GM21723 (cell line): ENCODE results near the gene MSI2.

Experiments
- ATAC-seq: cut with Tn5 transposase; IDR thresholded peaks from one replicate; pipeline ENCODE4 v1.9.1; 2021; ENCODE audit warnings: mild to moderate bottlenecking, moderate library complexity; ENCODE audit not compliant: unreplicated experiment

The MSI2 gene

GRCh38 chr17:57559634-57560318, 303.5 kb downstream of the MSI2 start:
- ATAC-seq = no peak

GRCh38 chr17:57560319-57560705, 304.0 kb downstream of the MSI2 start:
- ATAC-seq = no peak

- ATAC-seq = no peak
Observed at GRCh38 chr17:57561072-57561861, 304.9 kb downstream of the MSI2 start.

DNA sequence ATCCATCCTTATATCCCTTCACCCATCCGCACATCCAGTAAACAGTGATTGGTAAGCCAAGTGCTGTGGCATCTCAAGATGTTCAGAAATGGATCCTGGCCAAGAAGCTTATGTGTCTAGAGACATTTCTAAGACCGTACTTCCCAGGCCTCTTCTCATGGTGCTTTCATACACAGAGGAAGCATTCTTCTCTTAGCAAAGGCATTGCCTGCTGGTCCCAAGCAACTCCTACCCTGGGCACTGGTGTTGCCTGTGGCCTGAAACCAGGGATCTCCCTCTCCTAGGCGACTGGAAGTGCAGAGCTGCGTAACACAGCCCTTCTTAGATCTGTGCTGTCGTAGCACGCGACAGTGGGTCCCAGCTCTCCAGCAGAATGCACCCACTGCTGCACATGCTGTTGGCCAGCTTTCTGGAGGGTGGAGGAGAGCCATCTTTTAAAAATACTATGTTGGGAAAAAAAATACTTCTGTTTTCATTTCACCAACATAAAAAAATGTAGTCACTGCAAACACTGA, 305.9 kb downstream of the MSI2 start:
- ATAC-seq = no peak

DNA sequence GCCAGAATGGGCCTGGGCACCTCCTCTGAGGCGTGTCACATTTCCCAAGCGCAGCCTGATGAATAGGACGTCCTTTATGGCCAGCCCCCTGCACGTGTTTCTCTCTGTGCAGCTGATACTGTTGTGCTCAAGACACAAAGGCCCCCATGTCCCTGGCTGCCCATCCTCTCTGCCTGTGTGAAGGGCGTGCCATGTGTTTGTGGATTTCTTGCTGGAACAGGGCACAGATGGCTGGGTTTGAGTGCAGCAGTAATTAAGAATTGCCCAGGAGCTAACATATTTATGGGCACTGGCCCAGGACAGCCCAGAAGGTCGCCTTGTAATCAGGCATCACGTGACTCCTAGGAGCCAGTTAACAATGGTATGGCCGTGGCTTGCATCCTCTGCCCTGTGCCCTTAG, 307.6 kb downstream of the MSI2 start:
- no peak for ATAC-seq

DNA sequence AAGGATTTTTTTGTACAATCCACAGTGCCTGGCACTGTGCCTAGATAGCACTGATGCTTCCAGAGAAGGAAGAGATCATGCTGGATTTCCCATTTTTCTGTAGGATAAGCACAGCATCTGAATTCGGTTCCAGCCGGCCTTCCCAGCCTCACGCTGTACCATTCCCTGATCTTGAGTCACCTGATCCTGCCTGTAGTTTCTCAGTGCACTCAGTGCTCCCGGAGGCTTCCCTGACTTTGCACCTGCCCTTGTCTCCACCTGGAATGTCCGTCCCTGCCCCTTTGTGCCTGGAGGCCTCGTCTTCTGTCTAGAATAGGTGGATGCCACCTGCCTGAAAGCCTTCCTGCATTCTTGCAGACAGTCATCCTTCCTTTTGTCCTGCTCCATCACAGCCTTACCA, 308.9 kb downstream of the MSI2 start:
- no peak for ATAC-seq

GRCh38 chr17:57566721-57567120, 310.4 kb downstream of the MSI2 start:
- ATAC-seq = no peak

- no peak for ATAC-seq
Observed at GRCh38 chr17:57567251-57567650, 310.9 kb downstream of the MSI2 start.

DNA sequence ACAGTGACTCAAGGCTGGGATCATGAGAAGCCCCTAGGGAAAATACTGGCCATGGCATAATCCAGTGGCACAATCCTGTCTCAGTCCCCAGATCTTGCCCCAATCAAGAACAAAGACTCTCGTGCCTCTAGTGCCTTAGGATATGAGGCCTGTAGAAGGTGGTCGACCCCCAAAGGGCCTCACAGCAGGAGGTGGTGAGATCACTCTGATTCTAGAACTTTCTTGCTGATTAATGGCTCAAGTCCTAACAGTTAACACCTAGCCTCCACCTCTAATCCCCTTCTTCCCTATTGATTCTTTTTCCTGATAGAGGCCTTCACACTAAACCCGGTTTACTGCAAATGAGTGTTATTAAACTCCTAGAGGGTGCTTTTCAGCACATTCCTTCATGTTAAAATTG, 312.0 kb downstream of the MSI2 start:
- no peak for ATAC-seq

DNA sequence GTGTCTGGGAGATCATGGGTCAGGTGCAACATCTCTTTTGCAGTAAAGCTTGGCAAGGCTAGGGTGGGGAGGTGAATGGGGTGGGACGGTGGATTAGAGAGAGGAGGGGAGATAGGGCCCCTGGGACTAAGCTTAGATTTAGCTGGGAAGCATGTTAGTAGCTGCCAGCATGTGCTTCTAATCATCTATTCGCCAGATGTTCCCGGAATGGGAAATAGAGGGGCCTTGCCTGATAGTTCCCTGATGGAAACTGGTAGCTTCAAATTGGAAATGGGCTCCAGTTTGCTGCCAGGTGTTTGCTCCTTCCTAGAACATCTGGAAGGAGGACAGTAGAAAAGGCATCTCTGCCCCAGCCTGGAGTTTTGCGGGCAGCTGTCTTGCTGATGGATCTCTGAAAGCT, 312.7 kb downstream of the MSI2 start:
- ATAC-seq = no peak

- no peak for ATAC-seq
Observed at GRCh38 chr17:57569853-57570252, 313.5 kb downstream of the MSI2 start.

DNA sequence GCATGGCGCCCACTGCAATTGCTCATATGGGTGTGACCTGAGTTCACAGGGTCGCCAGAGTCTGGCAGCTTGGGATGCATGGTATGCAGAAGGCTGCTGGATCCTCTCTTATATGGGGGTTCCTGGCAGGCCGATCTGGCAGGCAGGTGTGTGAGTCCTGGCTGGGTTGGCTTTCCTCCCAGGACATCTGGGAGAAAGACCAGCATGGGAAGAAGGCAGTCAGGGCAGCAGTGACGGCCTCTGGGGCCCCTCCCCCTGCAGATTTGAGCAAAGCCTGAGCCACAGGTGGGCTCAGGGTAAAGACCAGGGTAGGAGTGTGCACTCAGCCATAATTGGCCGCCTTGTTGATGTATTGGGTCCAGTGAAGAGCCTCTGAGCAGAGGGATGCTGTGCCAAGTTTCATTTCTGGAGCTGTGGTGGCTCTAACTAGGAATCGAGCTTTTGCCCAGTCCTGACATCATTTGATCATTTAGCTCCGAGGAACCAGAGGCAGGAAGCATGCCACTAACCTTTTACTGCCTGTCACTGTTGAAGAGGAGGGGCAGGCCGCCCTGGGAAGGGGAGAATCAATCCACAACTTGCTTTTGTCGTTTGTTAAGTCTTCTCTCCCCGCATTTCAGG, 314.5 kb downstream of the MSI2 start:
- ATAC-seq = no peak

GRCh38 chr17:57572062-57572461, 315.7 kb downstream of the MSI2 start:
- ATAC-seq = no peak

DNA sequence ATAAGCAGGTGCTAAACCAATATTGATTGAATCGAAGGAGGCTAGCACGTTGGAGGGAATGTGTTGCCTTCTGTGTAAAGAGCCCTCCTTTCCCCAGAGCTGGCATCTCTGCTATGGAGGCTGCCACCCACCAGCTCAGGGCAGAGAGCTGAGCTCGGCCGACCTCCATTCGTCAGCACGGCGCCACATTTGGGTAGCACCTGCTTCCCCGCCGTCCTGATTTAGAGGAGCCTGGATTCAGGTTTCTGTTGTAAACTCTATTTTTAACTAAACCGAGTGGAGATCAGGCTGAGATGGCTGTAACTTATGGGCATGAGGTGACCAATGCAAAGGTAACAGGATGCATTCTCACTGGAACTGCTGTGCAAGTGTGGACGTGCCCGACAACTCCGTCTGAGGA, 316.3 kb downstream of the MSI2 start:
- no peak for ATAC-seq

DNA sequence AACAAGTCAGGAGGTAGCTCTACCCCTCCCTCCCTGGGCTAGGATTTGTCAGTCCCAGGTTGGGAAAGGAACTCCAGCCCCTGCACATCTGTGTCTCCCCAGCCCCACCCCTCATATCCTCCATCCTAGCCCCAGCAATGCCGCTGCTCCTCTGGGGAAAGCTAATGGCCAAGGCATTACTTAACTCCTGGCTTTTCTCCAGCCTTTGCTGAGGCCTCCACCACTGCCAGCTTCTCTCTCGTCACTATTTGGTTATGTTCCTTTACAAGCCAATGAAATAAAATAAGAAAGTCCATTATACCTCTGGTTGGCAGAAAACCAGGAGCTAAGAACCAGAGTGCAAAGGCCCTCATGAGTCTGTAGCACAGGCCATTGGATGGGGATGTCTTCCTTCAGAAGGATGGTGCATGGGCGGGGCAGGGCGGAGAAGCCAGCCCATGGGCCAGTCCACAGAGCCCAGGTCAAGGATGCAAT, 317.8 kb downstream of the MSI2 start:
- no peak for ATAC-seq

DNA sequence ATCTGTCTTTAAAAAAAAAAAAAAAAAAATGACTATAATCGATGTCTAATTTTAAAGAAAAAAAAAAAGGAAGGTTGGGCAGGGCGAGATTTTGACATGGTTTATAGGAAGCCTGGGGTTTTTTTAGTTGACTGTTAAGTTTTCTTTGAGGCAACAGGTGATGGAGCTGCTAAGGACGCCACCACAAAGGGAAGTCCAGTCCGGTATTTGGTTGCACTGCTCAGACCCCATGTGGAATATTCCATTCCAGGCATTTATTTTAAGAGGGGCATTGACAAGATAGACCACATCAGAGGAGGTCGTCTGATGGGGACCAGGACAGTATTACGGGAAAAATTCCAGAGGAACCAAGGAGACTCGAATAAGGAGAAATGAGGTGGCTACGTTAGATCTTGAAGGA, 320.4 kb downstream of the MSI2 start:
- ATAC-seq = no peak

- ATAC-seq = no peak
Observed at GRCh38 chr17:57577751-57578607, 321.7 kb downstream of the MSI2 start.

DNA sequence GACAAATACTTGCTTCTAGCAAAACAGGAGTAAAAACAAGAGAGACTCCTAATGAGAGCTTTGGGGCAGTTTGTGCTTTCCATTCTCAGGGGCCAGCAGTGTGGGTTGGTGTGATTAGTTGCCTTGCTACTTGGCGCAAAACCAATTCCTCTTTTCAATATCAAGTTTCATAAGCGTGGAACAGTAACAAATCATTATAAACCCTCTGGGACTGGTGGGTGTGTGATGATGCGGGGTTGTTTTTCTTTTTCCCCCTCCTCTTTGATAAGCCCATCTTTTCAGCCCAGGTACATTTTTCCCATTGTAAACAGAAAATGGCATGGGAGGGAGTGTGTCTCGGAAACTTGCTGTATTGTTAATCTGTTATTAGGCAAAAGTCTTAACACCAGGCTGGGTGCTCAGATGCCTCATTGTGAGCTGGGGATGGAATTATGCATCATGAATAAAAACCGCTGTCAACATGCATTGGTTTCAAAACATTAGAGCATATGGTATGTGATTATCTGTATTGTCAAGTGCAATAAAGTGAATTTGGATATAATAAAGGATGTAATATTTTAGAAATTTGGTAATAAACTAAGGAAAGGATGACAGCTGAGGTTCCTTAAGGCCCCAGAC, 322.4 kb downstream of the MSI2 start:
- ATAC-seq = no peak

DNA sequence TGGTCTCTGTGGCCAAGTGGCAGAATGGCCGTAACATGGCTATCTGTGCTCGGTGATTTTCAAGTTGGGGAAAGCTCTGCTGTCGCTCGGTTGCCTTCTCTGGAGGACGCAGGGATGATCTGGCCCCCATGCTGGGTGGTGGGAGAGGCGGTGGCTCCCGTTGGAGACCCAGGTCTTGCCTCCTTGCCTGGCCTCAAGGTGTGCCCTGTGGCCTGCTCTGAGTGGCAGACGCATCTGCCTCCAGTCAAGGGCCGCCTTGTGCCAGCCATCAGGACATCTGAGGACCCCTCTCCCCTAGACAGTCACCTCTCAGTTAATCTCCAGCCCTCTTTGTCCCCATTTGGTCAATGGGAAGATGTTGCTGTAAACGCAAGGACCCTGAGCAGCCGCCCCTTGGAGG, 322.9 kb downstream of the MSI2 start:
- no peak for ATAC-seq

GRCh38 chr17:57580055-57580739, 323.9 kb downstream of the MSI2 start:
- ATAC-seq = no peak
